ENCODE measurements around the gene CAPN1. TPM values are rescaled to one million over a fixed set of nuclear protein-coding genes. Genes with fewer than 3 reads are reported as not detected.

The CAPN1 gene
- total RNA-seq, 1 donor from 2014 or later, result 66.9 TPM

DNA sequence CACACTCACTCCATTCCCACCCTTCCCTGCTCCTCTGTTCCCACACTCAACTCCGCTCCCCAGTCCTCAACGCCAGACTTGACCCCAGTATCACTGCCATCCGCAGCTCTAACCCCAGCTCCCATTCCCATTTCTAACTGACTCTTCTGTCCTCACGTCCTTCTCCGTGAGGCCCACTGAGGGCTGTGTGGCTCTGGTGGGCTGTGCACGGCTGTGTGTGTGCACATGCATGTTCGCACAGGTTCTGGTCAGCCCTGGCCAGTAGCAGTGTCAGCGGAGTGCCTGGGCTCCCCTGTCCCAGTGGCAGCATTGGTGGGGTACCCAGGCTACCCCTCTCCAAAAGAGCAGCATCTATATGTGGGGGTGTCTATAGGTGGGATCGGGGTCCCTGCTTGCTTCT, 5.0 kb downstream of the CAPN1 start:
- intact Hi-C loops (cut with DNase I), result no loop called here
- ATAC-seq (ENCODE audit: poor library complexity) (no peak), DNase-seq (no peak)

DNA sequence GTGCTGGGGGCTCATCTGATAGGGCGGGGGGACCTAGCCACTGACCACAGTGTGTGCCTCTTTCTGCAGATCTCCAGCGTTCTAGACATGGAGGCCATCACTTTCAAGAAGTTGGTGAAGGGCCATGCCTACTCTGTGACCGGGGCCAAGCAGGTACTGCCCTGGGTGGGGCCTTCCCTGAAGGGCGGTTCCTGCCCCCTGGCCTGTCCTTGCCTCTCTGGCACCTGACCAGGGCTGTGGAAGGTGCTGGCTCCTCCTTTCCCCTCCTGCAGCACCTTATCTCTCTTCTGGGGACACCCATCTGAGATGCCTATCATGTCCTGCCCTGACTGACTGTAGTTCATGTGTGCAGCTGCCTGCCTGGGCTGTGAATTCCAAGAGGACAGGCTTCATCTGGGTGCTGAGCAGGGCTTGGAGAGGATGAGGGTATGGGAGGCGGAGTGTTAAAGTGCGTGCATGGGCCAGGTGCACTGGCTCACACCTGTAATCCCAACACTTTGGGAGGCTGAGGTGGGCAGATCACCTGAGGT, 5.5 kb downstream of the CAPN1 start:
- no peak for ATAC-seq (ENCODE audit: poor library complexity)
- DNase-seq, result no peak
- intact Hi-C loops (cut with DNase I), result no loop called here

DNA sequence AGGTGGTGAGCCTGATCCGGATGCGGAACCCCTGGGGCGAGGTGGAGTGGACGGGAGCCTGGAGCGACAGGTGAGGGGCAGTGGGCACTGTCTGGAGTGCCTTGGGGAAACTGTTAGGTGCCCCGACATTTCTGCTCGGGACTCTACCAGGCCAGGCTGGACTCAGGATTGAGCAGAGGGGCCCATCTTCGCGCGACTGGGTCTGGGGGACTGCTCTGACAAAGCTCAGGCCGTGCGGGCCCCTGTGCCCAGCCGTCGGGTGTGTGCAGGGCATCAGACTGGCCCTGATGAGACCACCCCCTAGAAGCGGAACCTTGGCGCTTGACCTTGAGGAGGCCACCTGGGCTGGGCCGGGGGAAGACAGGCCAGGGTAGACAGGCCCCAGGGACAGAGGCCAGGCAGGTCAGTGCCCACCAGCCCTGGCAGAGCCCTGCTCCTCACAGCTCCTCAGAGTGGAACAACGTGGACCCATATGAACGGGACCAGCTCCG, 6.3 kb downstream of the CAPN1 start:
- no peak for ATAC-seq (ENCODE audit: poor library complexity)
- intact Hi-C loops (cut with DNase I), result no loop called here

DNA sequence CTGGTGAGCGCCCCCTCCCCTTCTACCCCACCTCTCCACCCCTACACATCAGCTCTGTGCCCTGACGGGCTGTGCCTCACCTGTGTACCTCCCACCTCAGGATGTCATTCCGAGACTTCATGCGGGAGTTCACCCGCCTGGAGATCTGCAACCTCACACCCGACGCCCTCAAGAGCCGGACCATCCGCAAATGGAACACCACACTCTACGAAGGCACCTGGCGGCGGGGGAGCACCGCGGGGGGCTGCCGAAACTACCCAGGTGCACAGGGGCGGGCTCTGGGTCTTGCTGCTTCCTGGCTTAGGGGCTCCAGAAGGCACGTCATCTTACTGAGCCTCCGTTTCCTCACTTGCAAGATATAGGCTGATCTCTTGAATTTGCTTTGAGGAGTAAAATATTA, 6.8 kb downstream of the CAPN1 start:
- DNase-seq (no peak), ATAC-seq (ENCODE audit: poor library complexity) (no peak)
- intact Hi-C loops (cut with DNase I), result no loop called here

More for the DNA sequence above, 6.3 kb downstream of the CAPN1 start:
- no peak for DNase-seq

DNA sequence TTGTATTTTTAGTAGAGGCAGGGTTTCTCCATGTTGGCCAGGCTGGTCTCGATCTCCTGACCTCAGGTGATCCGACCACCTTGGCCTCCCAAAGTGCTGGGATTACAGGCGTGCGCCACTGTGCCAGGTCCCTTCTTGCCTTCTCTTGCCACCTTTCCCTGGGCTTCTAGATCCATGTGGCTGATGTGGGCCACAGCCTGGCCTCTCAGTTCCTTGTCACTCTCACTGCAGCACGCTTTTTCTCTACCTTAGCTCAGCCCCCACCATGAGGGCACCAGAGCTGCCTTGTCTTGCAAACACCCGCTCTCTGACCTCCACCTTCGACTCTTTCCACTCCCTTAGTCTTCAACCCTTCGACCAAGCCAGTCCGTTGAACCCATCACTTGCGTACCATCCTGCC, 7.5 kb downstream of the CAPN1 start:
- intact Hi-C loops (cut with DNase I), result no loop called here
- ATAC-seq (ENCODE audit: poor library complexity) (no peak), DNase-seq (no peak)

DNA sequence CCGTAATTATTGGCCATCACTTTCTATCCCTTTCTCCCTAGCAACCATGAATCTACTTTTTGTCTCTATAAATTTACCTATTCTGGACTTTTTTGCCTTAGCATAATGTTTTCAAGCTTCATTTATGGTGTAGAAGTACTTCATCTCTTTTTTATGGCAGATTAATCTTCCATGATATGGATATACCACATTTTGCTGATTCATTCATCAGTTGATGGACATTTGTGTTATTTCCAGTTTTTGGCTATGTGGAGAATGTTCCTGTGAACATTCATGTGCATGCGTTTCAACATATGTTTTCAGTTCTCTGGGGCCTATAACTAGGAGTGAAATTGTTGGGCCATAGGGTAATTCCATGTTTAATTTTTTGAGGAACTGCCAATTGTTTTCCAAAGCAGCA, 12.8 kb downstream of the CAPN1 start:
- ATAC-seq (ENCODE audit: poor library complexity), result no peak
- intact Hi-C loops (cut with DNase I), result no loop called here
- no peak for DNase-seq

DNA sequence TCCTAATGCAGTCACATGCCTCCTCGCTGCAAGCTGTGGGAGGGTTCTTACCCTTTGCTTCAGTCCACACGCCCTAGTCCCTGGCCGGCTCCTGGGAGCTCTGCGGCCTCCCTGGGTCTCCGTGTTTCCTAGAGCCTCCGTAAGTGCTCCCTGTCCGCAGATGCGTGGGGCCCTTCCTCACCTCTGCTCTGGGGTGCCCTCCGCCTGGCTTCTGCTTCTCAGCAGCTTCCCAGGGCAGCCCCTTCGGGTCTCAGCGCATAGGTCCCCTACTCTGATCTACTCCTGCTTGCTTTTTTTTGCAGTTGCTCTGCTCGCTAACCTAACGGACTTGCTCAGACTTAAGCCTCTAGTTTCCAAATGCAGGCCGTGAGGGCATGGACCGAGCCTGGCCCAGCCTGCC, 22.4 kb downstream of the CAPN1 start:
- no peak for ATAC-seq (ENCODE audit: poor library complexity)
- intact Hi-C loops (cut with DNase I), result no loop called here

DNA sequence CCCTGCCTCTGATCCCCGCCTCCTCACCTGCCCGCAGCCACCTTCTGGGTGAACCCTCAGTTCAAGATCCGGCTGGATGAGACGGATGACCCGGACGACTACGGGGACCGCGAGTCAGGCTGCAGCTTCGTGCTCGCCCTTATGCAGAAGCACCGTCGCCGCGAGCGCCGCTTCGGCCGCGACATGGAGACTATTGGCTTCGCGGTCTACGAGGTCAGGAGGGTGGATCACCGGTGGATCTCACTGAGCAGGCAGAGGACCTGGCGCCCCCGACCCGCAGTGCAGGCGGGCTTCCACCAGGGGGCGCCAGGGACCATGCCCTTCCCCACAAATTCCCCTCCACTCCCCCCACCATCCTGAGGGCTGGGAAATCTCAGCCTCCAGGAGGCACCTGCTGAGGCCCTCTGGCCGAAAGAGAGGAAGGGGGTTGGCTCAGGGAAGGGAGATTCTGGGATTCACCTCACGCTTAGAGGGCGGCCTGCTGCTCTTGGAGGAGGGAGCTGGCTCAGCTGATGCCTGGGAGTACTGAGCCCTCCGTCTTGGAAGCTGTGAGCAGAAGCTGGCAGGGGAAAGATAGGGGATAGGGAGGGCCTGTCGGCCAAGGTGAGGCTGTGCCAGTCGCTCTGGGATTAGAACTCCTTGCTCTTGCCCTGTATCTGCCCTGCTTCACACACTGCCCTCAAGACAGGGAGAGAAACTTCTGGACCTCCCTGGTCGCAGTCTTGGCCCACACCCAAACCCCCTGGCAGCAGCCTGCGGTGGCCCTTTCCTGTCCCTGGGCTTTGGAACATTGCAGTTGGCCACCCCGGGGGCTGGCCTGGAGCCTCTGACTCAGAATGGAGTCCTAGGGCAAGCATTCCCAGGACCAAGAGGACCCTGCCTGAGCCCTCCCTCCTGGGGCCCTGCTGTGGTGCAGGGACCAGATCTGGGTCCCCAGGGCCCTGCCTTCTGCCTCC, 23.2 kb downstream of the CAPN1 start:
- ATAC-seq (ENCODE audit: poor library complexity), result peak; percentile 40
- no peak for DNase-seq
- intact Hi-C loops (cut with DNase I), result no loop called here

More for the DNA sequence above, 22.4 kb downstream of the CAPN1 start:
- no peak for DNase-seq

DNA sequence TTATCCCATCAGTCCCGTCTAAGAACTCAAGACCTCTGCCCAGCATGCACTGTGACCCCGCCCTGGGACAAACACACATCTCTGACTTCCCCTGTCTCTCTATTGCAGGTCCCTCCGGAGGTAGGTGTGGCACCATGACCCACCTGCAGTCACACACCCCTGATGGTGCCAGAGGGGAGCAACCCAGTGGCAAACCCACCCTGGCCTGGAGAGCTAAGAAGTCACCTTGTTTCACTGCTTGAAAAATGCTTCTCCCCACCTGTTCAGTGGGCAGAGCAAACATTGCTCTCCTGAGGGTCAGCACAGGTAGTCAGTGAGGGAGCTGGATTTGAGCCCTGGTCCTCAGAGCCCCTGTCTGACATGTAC, 23.9 kb downstream of the CAPN1 start:
- DNase-seq (no peak), ATAC-seq (ENCODE audit: poor library complexity) (no peak)
- intact Hi-C loops (cut with DNase I), result no loop called here

DNA sequence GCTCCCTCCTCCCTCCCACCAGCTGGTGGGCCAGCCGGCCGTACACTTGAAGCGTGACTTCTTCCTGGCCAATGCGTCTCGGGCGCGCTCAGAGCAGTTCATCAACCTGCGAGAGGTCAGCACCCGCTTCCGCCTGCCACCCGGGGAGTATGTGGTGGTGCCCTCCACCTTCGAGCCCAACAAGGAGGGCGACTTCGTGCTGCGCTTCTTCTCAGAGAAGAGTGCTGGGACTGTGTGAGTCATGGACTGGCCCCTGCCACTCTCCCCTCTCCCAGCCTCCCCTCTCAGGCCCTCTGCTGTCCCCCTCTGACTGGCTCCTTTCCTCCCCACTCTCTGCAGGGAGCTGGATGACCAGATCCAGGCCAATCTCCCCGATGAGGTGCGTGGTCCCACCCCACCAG, 24.7 kb downstream of the CAPN1 start:
- no peak for DNase-seq
- intact Hi-C loops (cut with DNase I), result no loop called here

DNA sequence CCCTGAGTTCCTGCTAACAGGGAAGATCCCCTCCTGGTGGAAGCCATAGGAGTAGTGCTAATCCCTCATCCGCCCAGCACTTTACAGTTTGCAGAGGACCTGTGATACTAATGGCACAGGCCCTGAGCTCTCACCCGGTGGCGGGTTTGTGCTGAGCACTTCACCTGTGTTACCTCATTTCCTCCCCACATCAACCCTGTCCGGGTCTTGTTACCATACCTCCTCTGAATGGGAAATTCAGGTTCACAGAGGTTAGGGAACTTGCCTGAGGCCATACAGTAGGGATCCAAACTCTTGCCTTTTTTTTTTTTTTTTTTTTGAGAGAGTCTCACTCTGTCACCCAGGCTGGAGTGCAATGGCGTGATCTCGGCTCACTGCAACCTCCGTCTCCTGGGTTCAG, 25.2 kb downstream of the CAPN1 start:
- no peak for ATAC-seq (ENCODE audit: poor library complexity)
- intact Hi-C loops (cut with DNase I), result no loop called here
- DNase-seq, result no peak

More for the DNA sequence above, 24.7 kb downstream of the CAPN1 start:
- no peak for ATAC-seq (ENCODE audit: poor library complexity)

DNA sequence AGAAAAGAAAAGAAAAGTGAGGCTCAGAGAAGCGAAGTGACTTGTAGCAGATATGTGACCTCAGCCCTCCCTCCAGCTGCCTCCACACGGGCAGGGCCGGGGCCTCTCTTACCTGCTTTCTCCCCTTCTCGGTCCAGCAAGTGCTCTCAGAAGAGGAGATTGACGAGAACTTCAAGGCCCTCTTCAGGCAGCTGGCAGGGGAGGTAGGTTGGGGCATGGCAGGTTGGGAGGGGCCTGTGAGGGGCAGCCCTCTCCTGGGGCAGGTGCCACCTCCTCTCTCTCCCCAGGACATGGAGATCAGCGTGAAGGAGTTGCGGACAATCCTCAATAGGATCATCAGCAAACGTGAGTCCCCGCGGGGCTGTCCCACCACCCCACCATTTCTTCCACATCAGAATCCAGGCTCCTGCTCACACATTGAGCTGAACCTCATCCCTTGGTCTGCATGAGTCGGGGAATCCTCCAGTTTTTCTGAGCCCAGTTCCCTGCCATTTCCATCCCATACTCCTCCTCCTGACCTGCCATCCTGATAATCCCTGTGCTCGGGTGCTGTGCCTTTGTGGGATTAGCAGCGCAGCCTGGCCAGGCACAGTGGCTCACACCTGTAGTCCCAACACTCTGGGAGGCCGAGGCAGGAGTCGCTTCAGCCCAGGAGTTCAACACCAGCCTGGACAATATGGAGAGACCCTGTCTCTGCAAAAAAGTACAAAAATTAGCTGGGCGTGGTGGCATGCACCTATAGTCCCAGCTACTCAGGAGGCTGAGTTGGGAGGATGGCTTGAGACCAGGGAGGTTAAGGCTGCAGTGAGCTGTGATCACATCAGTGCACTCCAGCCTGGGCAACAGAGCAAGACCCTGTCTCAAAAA, 26.4 kb downstream of the CAPN1 start:
- DNase-seq, result no peak
- ATAC-seq (ENCODE audit: poor library complexity), result no peak
- intact Hi-C loops (cut with DNase I), result no loop called here

DNA sequence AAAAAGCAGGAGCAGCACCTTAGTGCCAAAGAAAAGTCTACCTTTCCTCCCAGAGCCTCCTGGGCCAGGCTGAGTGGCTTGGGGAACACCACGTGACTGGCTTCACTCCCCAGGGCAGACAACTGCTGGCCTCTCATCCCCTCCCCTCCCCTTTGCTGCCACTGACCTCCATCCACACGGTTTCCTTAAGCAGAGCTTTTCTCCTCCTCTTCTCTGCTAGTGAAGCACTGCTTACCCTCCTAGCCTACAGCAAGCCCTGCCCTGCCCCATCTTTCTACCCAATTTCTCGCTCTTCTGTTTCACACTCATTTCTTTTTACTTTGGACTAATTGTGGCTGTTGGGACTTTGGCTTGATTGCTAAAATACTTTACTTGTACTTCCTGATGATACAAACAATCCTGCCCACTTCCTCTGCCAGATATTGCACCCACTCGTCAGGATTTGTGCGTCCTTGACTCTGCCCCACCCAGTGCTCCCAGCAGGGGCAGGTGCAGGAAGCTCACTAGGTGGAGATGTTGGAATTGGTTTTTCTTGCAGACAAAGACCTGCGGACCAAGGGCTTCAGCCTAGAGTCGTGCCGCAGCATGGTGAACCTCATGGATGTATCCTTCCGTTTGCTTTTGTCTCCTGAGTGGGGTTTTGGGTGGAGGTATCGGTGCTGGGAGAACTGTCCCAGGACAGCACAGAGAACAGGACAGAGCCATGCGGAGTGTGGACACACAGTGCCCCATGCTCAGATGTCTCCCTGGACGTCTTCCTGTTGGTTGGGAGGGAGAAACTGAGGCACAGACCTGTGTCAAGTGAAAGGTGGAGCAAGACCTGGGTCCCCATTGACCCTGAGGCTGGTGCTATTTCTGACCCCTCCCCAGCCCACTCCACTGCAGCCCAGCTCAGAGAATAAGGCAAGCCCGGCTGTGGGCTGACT, 27.3 kb downstream of the CAPN1 start:
- DNase-seq (no peak), ATAC-seq (ENCODE audit: poor library complexity) (no peak)
- intact Hi-C loops (cut with DNase I), result no loop called here

DNA sequence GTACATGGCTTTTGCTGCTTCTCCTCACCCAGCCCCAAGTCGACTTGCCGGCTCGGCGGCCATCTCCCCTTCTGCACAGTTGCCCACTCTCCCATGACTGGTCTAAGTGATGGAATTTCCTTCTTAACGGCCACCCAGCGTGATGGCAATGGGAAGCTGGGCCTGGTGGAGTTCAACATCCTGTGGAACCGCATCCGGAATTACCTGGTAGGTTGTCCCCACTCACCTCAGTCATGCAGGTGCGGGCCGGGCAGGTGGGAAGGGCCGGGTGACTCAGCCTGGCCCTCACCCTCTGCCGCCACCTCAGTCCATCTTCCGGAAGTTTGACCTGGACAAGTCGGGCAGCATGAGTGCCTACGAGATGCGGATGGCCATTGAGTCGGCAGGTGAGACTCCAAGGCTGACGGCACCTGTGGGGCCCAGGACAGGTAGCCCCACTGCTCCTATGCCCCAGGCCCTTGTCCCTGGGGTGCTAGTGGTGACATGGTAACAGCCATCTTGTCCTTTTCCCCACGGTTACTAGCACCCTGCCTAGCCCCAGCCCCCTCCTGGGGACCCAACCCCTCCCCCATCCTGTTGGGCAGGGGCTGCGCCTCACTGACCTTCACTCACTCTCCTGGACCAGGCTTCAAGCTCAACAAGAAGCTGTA, 28.1 kb downstream of the CAPN1 start:
- ATAC-seq (ENCODE audit: poor library complexity), result no peak
- DNase-seq, result no peak
- intact Hi-C loops (cut with DNase I), result no loop called here

DNA sequence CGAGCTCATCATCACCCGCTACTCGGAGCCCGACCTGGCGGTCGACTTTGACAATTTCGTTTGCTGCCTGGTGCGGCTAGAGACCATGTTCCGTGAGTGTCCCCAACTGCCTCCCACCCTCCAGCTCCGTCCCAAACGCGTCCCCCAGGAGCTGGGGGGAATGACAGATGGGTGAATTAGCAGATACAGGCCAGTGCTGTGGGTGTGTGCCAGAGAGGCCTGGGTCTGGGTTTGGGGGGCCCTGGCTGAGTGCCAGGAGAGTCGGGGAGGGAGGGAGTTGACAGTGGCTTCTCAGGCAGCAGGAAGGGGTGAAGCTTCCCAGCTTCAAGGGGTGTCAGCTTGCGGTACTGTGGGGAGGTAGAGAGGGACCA, 28.6 kb downstream of the CAPN1 start:
- DNase-seq, result no peak
- intact Hi-C loops (cut with DNase I), result no loop called here

DNA sequence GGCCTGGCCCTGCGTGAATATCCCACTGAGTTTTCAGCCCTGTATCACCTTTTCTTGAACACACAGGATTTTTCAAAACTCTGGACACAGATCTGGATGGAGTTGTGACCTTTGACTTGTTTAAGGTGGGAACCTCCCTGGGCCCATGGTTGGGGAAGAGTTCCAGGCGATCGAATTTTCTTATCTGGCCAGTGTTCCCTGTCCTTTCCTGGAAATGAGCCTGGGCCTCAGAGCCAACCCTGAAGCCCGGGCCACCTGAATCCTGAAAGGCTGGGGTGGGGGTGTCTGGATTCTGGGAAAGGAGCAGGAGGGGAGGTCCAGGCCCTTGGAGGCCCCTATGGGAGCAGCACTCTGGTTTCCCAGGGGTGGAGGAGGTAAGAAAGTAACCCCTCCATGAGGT, 29.0 kb downstream of the CAPN1 start:
- ATAC-seq (ENCODE audit: poor library complexity) (no peak), DNase-seq (no peak)
- intact Hi-C loops (cut with DNase I), result no loop called here

More for the DNA sequence above, 28.6 kb downstream of the CAPN1 start:
- ATAC-seq (ENCODE audit: poor library complexity), result no peak

DNA sequence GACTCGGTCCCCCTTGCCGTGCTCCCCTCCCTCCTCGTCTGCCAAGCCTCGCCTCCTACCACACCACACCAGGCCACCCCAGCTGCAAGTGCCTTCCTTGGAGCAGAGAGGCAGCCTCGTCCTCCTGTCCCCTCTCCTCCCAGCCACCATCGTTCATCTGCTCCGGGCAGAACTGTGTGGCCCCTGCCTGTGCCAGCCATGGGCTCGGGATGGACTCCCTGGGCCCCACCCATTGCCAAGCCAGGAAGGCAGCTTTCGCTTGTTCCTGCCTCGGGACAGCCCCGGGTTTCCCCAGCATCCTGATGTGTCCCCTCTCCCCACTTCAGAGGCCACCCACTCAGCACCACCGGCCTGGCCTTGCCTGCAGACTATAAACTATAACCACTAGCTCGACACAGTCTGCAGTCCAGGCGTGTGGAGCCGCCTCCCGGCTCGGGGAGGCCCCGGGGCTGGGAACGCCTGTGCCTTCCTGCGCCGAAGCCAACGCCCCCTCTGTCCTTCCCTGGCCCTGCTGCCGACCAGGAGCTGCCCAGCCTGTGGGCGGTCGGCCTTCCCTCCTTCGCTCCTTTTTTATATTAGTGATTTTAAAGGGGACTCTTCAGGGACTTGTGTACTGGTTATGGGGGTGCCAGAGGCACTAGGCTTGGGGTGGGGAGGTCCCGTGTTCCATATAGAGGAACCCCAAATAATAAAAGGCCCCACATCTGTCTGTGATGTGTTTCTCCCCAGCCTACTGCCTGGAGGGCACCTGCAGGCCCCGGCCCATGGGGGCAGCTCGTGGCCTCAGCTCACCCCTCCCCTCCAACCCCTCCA, 29.8 kb downstream of the CAPN1 start:
- ATAC-seq (ENCODE audit: poor library complexity) (peak; percentile 8), DNase-seq (no peak)
- intact Hi-C loops (cut with DNase I), result no loop called here
